GM13977 (cell line): ENCODE measurements around the gene TTC28.

Experiments used
- DNase-seq: peaks from one replicate; pipeline ENCODE4 v3.0.0; 2012; ENCODE audit warnings: low spot score
- CTCF ChIP-seq: IDR thresholded peaks from 2 replicates; pipeline ENCODE4 v1.5.1; 2012; ENCODE audit warnings: mild to moderate bottlenecking, control low read depth; ENCODE audit not compliant: insufficient read depth; ENCODE audit errors: extremely low read depth, missing control alignments
- in situ Hi-C: fragments of 300-500 bp; cut with MboI; formaldehyde crosslinking; loops from one replicate; pipeline ENCODE4 v1.12.0; 2022; ENCODE audit warnings: low sequenced_read_pairs, low pct_unique_long_range_greater_than_20kb, mixed read lengths, inconsistent platforms; ENCODE audit not compliant: unreplicated experiment

Gene TTC28

GRCh38 chr22:28332410-28332809, 347.2 kb downstream of the TTC28 start:
- DNase-seq: no peak
- TF ChIP-seq CTCF: no peak
- in situ Hi-C loops: no loop called here

GRCh38 chr22:28331695-28332094, 347.9 kb downstream of the TTC28 start:
- in situ Hi-C loops: no loop called here
- no peak for DNase-seq
- TF ChIP-seq CTCF: no peak

- no peak for TF ChIP-seq CTCF
- in situ Hi-C loops: no loop called here
- DNase-seq: no peak
These were observed 350.2 kb downstream of the TTC28 start for GRCh38 chr22:28329186-28330073.

GRCh38 chr22:28328756-28329155, 350.9 kb downstream of the TTC28 start:
- in situ Hi-C loops: no loop called here
- no peak for TF ChIP-seq CTCF
- no peak for DNase-seq

GRCh38 chr22:28316014-28316413, 363.6 kb downstream of the TTC28 start:
- in situ Hi-C loops: no loop called here
- TF ChIP-seq CTCF: no peak
- DNase-seq: no peak

- no peak for DNase-seq
- TF ChIP-seq CTCF: no peak
- in situ Hi-C loops: no loop called here
These were observed 364.7 kb downstream of the TTC28 start for GRCh38 chr22:28314959-28315358.
